SW480 (cell line): ENCODE data around the gene TOM1L2.
A peak's percentile ranks its signal among the peaks of the same experiment; 100 is the strongest.
"Not testable (repeated sequence)": the region's sequence is repeated elsewhere in the genome, so short reads cannot be mapped to it uniquely, and the experiment has no call there.

ENCODE experiments used
- DNase-seq: peaks from one replicate; pipeline ENCODE4 v3.0.0-alpha.2; 2016; ENCODE audit warnings: low spot score

TOM1L2 gene

DNA sequence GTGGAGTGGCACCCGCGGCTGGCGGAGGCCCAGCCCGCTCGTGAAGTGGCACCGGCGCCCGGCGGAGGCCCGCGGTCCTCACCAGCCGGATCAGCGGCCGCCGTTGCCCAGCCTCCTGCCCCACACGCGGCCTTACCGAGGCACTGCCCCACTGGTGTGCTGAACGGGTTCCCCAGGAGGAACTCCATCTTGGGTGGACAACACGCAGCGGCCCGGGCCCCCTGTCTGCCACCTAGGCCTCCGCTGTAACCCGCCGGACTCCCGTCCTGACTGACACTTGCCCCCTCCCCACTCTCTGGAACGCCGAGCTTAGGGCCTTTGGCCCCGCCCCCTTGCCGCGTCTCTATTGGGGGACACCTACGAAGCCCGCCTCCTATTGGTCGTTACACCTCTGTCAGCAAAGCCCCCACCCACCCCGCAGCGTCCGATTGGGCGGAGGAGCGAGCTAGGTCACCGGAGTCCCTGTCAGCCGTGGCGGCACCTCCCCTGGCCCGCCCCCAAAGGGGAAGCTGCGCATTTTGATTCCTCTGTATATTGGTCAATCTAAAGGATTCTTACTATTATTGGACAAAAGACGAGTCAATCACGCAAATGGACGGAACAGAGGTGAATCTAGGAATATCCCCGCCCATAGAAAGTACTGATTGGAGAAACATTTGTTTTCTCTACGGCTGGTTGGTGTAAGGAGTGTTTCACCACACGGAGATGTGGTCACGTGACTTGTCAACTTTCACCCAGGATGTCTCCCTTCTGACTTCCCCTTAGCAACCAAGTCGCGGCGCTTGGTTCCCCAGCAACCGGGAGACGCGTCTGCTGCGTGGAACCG is at the start of gene TOM1L2, which contains the start of gene DRC3:
Gene TOM1L2 (minus strand): TSS at position 275 of the 826 bp plus-strand sequence. CDS start 87 bp downstream, at position 188.
Gene DRC3 (plus strand): TSS at position 737 of the 826 bp plus-strand sequence. CDS start 4,737 bp downstream, outside the sequence.
- peak; percentile 100 for DNase-seq

- no peak for DNase-seq
Measured at GRCh38 chr17:18021372-18021771, 49.2 kb upstream of the TOM1L2 start.

- DNase-seq = no peak
Measured at GRCh38 chr17:18020971-18021370, 48.8 kb upstream of the TOM1L2 start.

DNA sequence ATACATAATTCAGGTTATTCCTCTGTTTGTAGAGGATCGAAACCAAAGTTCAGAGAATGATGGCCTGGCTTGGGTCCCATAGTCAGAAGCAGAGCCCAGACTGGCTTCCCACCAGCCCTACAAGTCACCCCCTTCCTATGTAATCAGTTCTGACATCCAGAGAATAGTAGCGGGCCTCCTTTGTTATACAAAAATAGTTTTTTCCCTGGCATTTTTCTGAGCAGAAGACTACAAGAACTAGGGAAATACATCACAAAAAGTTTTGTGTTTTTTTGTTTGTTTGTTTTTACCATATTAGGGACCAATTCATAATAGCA is 47.6 kb upstream of the TOM1L2 start:
- no peak for DNase-seq

DNA sequence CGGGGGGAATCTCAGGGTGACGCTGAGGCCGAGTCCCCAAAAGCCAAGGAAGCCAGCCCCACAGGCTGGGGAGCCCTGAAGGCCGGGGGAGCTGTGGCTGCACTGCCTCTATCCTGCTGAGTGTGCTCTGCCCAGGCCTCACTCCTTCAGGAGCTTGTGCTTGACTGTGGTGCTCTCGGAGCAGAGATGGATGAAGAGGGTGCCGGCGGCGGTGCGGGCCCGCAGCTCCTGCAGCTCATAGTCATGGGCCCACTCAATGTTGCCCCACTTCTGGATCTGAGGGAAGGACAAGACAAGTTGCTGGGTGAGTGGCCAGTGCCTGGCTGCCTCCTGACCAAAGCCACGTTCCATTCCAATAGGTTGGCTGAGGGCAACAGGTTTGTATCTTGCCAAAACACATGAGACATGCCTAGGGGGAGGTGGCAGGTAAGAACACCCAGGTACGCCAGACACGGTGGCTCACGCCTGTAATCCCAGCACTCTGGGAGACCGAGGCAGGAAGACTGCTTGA is 46.3 kb upstream of the TOM1L2 start:
- no peak for DNase-seq

DNA sequence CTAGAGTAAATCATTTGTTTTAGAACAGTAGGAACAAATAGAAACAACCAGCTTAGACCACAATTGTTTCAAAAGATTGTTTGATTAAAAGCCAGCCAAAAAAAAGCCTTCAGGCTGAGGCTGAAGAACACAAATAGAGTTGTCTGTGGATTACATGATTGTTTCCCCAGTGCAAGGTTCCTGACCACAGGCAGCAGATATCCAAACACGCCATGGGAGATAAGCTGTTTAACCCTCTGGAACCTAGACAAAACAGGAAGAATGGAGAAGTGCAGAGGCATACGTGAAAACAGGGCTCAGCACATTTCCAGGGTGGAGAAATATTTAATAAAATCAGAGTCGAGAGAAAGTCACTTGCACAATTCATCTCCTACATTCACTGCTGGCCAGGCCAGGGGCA is 45.8 kb upstream of the TOM1L2 start:
- no peak for DNase-seq

- no peak for DNase-seq
Measured at GRCh38 chr17:18016426-18016825, 44.2 kb upstream of the TOM1L2 start.

DNA sequence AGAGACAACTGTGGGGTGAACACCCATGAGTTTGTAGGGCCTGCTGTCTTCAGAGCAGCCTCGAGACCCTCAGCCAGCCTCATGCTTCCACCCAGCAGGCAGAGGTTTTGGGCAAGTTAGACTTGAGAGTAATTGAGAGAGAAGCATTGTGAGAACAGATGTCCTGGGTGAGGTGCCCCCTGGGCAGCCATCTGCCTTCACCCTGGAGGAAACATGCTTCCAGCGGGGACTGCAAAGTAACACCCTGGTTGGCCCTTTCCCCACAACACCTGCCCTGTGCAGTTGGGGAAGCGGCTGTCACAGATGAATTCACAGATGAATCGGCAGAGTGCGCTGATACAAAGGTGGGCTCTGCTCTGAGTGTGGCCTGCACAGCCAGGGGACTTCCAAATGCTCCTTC is 43.4 kb upstream of the TOM1L2 start:
- no peak for DNase-seq

DNA sequence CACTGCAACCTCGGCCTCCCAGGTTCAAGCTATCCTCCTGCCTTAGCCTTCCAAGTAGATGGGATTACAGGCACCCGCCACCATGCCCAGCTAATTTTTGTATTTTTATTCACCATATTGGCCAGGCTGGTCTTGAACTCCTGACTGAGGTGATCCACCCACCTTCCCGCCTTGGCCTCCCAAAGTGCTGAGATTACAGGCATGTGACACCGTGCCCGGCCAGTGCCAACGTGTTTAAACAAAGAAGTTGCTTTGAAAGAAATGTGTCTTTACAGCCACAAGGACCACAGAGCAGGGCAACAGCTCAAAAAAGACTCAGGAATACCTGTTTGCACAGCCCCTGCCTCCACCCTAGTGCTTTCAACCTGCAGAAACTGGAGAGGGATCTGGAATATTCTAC is 41.8 kb upstream of the TOM1L2 start:
- DNase-seq = no peak

- DNase-seq = no peak
Measured at GRCh38 chr17:18011286-18011685, 39.1 kb upstream of the TOM1L2 start.

- no peak for DNase-seq
Measured at GRCh38 chr17:18009609-18010420, 37.6 kb upstream of the TOM1L2 start.

DNA sequence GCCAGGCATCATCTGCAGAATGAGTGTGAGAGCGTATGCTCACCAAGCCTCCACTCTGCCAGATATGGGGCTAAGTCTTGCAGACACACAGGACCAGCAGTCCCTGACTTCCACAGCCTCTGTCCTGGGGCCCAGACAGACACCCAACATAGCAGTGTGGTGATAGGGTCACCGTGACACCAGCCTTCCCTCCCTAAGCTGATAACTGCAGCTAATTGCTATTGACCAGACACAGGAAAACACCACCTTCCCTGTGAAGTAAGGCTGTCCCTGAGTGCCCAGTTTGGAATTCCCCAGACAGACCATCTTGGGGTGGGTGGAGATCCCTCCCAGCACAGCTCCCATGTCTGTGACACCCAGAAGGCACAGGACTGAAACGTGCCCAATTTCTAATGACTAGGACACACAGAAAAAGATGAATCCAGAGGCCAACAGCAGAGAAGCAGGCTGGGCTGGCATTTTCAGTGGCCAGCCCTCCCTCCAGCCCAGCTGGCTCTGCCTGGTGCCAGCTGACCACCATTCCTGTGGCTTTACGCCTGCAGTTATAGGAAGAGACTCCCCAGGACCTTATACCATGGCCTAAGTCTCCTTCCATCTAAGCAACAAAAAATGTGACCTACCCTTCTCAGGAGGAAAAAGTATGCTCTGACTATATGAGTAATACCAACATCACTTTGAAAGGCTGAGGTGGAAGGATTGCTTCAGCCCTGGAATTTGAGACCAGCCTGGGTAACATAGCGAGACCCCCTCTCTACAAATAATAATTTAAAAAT is 36.5 kb upstream of the TOM1L2 start:
- DNase-seq = no peak

GRCh38 chr17:18006495-18007239 is 34.5 kb upstream of the TOM1L2 start:
- no peak for DNase-seq

DNA sequence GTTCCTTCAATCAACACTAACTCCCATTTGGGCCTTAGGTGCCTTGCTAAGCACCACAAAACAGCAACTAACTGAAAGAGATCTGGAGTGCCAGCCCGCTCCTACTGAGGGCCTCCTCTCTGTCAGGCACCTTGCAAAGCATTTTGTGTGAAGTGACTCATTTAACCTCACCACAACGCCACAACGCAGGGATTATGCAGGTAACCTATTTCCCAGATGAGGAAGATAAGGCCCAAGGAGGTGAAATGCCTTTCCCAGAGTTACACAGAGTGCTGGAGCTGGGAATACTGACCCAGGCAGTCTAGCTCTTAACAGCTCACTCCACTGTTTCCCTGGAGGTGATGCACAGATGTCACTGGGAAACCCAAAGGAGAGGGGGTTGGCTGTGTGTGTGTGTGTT is 33.3 kb upstream of the TOM1L2 start:
- DNase-seq = peak; percentile 18

DNA sequence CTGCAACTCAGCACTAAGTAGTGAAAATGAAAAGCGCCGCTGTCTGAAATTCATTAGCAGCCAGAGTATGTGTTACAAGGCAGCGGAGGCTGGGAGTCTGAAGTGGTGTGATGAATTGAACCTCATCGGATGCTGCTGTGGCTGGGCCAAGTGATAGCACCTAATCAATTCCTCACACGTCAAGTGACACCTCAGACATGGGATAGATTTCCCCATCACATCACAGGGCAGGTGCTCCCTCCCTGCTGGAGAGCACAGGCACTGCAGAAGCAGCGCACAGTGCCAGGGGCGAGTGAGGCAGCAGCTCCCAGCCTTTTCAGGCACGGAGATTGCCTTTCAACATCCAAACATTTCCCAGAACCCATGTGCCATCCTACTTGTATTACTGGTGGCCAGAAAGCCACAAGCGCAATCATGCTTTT is 32.7 kb upstream of the TOM1L2 start:
- DNase-seq = no peak

GRCh38 chr17:18004345-18004744 is 32.1 kb upstream of the TOM1L2 start:
- no peak for DNase-seq

DNA sequence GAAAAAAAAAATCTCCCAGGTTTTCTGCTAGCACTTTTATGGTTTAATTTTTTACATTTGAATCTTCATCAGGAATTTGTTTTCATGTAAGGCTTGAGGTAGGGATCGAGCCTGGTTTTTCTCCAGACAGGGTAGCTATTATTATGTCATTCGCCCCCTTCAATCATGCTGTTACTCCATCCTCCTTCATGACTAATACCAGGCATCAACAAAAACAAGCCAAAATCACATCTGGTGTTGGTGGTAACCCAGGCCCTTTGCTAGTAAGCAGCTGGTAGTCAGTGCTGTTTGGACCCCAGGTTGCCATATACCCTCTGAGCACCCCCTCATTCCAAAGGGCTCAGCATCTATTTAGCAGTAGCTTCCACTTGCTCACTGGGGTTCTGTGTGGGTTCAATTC is 30.0 kb upstream of the TOM1L2 start:
- DNase-seq = no peak

GRCh38 chr17:18000030-18000408 is 27.8 kb upstream of the TOM1L2 start:
- no peak for DNase-seq

- no peak for DNase-seq
Measured at GRCh38 chr17:17999364-18000029, 27.3 kb upstream of the TOM1L2 start.

DNA sequence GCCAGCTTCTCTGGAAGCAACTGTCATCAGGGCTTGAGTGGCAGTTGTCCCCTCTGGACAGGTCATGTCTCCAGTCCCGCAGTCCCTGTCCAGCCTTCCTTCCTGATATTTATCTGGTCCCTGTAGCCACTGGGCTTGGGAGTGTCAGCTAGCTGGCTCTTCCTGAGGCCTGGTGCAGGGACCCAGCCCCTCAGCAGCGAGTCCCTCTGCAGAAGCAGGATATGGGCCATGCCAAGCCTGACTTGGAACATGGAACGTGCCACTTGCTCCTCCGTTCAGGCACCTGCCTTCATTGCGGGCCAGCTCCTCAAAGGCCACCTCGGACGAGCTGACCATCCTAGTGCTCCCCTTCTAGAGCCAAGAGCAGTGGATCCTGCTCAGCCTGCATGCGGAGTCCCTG is 26.7 kb upstream of the TOM1L2 start:
- DNase-seq = no peak

- not testable (repeated sequence) for DNase-seq
Measured at GRCh38 chr17:17995887-17996286, 23.7 kb upstream of the TOM1L2 start.
